DND-41 (cell line): ENCODE data around the gene P4HB.

Experiments
- EZH2 ChIP-seq: IDR thresholded peaks from 3 replicates; pipeline ENCODE4 v1.6.1; 2012; ENCODE audit warnings: borderline replicate concordance, low read depth, mild to moderate bottlenecking, moderate library complexity, low read length, inconsistent platforms; ENCODE audit not compliant: severe bottlenecking
- TF ChIP-seq, protein P1 (sequence below): IDR thresholded peaks from 2 replicates; pipeline ENCODE4 v1.5.1; 2012; ENCODE audit warnings: borderline replicate concordance, low read length, moderate library complexity, mild to moderate bottlenecking; ENCODE audit not compliant: poor library complexity, severe bottlenecking; ENCODE audit errors: extremely low read depth

DNA sequence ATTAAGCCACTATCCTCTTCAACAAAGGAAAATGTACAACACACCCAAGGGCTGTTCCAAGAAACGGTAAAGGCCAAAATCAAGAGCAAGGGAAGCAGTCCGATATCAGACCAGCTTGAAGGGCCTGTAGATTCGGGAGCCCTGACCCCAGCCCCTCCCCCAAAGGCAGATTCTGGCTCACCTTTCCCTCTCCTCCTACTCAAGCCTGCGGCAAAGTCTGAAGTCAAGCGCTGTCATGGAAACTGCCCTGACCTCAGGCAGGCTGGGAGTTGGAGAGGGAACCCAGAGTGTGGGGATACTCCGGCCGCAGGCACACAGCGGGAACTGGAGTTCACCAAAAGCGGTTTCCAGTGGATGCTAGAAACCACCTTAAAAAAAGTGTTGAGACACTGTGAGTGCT, 29.3 kb upstream of the P4HB start:
- TF ChIP-seq, protein P1, sequence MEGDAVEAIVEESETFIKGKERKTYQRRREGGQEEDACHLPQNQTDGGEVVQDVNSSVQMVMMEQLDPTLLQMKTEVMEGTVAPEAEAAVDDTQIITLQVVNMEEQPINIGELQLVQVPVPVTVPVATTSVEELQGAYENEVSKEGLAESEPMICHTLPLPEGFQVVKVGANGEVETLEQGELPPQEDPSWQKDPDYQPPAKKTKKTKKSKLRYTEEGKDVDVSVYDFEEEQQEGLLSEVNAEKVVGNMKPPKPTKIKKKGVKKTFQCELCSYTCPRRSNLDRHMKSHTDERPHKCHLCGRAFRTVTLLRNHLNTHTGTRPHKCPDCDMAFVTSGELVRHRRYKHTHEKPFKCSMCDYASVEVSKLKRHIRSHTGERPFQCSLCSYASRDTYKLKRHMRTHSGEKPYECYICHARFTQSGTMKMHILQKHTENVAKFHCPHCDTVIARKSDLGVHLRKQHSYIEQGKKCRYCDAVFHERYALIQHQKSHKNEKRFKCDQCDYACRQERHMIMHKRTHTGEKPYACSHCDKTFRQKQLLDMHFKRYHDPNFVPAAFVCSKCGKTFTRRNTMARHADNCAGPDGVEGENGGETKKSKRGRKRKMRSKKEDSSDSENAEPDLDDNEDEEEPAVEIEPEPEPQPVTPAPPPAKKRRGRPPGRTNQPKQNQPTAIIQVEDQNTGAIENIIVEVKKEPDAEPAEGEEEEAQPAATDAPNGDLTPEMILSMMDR, result no peak
- no peak for TF ChIP-seq EZH2
